Lower leg skin (tissue), 3 donors: ENCODE data around the gene MOSPD3.

Experiments
- CTCF ChIP-seq, 3 donors: fragments of 450-650 bp; IDR thresholded peaks; one replicate each; pipeline ENCODE4 v1.5.1; 2016; ENCODE audit warnings: antibody characterized with exemption in 3 of 3, mild to moderate bottlenecking in 3 of 3, moderate library complexity in 2 of 3
- POLR2A ChIP-seq, 2 donors: fragments of 450-650 bp; IDR thresholded peaks; one replicate each; pipeline ENCODE4 v1.6.1; 2016 to 2017; ENCODE audit warnings: antibody characterized with exemption in 2 of 2, mild to moderate bottlenecking in 1 of 2, moderate library complexity in 1 of 2

GRCh38 chr7:100609958-100610357 lies 2.4 kb upstream of the MOSPD3 start:
- TF ChIP-seq POLR2A (IDR thresholded peaks at IDR 0.05) = no peak
- TF ChIP-seq CTCF (IDR thresholded peaks at IDR 0.05) = no peak
